HG03196 (cell line): ENCODE results near the gene PLEKHB1.

ENCODE experiments used
- ATAC-seq: cut with Tn5 transposase; IDR thresholded peaks from one replicate; pipeline ENCODE4 v1.9.1; 2021; ENCODE audit not compliant: unreplicated experiment

Gene PLEKHB1

GRCh38 chr11:73645972-73646631 is at the start of gene PLEKHB1:
Gene PLEKHB1 (plus strand): TSS chr11:73646581. CDS start chr11:73646609, 28 bp downstream.
- ATAC-seq = no peak

GRCh38 chr11:73597336-73597955 is 48.9 kb upstream of the PLEKHB1 start:
- no peak for ATAC-seq

GRCh38 chr11:73597956-73598718 is 48.2 kb upstream of the PLEKHB1 start, which contains the start of gene FAM168A:
Gene FAM168A (minus strand): TSS chr11:73598112. CDS start chr11:73468474, 129,638 bp downstream.
- ATAC-seq = peak; percentile 94

GRCh38 chr11:73598719-73599379 is 47.5 kb upstream of the PLEKHB1 start:
- no peak for ATAC-seq

DNA sequence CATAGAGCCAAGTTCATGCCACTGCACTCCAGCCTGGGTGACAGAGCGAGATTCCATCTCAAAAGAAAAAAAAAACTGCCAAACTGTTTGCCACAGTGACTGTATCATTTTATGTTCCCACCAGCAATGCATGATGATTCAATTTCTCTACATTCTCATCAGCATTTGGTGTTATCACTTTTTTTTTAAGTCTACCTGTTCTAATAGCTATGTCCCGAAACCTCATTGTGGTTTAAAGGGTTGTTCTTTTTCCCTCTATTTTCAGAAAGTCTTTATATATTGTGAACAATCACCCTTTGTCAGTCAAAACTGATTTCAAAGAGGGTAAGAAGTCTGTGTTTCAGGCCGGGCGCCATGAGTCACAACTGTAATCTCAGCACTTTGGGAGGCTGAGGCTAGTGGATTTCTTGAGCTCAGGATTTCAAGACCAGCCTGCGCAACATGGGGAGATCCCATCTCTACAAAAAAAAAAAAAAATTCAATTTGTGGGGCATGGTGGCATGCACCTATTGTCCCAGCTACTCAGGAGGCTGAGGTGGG is 33.7 kb upstream of the PLEKHB1 start:
- ATAC-seq = no peak

DNA sequence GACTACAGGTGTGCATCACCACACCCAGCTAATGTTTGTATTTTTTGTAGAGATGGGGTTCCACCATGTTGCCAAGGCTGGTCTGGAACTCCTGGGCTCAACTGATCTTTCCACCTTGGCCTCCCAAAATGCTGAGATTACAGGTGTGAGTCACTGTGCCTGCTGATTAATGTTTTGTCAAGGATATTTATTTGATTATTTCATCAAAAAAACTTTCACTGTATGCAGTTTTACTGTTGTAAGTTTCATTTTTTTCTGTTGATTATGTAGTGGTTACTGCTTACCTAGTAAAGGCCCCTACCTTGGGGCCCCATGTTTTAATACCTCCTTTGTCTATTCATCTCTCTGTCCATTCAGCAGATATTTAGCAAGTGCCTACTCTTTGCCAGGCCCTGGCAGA is 31.8 kb upstream of the PLEKHB1 start:
- no peak for ATAC-seq

DNA sequence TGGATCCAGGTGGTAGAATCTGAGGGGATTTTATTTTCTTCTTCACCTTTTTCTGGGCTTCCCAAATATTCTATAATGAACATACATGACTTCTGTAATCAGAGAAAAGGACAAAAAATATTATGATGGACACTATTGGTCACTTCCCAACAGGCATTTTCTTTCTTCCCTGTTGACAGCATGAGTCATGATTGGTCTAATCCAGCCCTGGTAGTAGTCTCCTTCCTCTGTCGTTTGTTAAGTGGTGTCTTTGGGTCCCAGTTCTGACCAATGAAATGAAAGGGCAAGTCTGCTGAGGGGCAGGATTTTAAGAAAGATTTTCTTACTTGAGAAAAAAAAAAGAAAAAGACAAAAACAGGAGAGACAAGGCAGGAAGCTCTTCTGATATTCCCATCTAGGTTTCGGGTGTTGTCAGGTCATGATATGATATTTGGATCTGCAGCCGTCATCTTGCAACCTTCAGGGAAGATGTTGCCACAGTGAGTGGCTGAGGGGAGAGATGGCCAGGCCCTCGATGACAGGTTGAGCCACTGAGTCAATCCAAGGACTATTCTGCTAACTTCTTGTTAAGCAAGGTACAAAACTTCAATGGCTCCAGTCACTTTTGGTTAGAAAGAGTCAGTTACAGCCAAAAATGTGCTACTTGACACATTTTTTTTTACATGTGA is 23.3 kb upstream of the PLEKHB1 start:
- no peak for ATAC-seq

DNA sequence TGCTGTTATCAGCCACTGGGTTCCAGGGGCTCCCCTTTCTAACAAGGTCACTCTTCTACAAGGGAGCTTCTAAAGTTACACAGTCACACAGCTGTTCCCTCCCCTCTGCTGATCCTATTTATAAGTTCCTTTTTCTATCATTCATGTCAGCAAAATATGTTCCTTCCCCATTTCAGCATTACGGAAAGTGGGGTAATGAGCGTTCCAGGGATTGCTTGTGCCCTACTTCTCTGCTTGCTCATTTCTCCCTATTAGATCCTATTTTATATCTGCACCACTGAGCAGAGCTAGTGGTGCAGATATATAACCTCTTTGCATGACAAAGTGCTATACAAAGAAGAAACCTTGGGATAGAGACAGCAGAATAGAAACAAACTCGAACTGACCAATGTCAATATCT is 22.7 kb upstream of the PLEKHB1 start:
- ATAC-seq = no peak

DNA sequence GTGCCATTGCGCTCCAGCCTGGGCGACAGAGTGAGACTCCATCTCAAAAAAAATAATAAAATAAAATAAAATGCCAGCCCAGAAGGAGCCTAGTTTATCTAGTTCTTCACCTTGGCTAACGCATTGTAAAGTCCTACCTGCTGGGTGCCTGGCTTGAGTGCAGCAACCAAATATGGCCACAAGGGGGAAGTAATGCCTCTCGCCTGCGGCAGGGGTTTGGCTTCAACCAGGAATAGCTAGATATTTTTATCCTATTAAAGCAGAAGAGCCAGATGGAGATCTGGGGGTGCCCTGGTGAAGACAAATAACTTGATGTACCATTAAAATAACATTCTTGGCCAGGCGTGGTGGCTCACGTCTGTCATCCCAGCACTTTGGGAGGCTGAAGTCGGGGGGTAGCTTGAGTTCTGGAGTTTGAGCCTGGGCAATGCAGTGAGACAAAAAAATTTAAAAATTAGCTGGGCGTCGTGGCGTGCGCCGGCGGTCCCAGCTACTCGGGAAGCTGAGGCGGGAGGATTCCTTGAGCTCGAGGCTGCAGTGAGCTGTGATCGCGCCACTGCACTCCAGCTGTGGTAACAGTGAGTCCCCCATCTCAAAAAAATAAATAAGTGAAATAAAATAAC is 20.6 kb upstream of the PLEKHB1 start:
- no peak for ATAC-seq

DNA sequence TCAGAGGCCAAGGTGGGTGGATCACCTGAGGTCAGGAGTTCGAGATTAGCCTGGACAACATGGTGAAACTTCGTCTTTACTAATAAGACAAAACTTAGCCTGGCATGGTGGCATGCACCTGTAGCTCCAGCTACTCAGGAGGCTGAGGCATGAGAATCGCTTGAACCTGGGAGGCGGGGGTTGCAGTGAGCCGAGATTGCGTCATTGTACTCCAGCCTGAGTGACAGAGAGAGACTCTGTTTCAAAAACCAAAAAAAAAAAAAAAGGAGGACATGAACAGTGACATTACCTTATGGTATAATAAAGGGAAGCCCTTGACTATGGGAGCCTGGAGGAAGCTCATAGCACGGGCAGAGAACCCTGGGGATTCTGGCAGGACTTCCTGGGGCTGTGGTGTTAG is 16.5 kb upstream of the PLEKHB1 start:
- no peak for ATAC-seq

DNA sequence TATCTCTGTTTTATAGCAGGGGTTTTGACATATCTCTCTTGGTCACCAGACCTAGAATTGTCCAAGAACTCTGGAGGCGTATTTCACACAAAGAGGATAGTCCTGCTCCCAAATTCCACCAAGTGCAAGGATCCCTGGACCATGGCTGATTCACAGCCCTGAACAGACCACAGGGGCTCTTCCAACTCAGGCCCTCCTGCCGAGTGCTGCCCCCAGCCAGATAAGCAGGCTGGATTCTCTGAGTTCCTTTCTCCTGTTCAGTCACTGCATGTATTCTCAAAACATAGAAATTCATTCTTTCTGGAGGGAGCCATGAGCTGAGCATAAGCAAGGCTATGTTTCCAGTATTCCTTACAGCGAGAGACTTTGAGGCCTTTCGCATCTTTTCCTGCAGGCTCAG is 13.4 kb upstream of the PLEKHB1 start:
- no peak for ATAC-seq

- ATAC-seq = no peak
These were observed 12.4 kb upstream of the PLEKHB1 start for GRCh38 chr11:73633999-73634398.

DNA sequence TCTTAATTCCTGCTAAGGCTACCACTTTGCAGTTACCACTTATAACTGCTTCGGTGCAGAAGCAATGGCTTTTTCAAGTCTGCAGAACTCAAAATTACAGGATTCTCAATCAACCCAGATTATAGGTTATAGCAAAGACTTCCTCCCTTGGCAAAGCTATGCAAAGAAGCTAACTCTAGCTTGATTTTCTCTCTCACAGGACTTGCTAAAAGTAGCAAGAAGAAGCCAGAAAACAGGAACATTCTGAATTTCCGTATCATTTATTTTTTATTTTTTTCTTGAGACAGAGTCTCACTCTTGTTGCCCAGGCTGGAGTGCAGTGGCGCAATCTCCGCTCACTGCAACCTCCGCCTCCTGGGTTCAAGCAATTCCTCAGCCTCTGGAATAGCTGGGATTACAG is 10.7 kb upstream of the PLEKHB1 start:
- no peak for ATAC-seq

DNA sequence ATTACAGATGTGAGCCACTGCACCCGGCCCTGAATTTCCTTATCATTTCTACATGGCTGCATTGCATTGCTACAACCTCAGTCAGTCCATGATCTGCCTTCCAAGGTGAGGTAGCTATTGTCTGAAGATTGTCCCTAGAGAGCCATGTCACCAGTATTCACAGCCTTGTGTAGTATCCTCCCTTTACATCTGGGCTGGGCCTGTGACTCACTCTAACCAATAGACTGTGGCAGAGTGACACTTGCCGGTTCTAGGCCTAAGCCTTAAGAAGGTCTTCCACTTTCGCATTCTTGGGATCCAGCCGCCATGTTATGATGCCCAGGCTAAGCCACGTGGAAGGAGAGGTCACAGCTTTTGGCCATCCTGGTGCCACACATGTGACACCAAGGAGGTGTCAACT is 10.1 kb upstream of the PLEKHB1 start:
- ATAC-seq = no peak

DNA sequence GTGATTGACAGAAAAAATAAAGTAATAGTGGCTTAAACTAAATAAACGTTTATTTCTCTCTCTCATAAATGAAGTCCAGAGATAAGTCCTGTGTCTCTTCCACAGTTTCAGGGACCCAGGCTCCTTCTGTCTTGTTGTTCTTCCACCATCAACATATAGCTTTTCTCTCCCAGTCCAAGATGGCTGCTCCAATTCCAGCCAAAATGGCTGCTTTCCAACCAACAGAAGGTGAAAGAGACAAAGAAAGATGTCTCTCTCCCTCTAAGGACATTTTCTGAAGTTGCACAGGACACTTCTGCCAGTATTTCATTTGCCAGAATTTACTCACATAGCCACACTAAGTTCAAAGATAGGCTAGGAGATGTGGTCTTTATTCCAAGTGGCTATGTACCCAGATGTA is 9.4 kb upstream of the PLEKHB1 start:
- no peak for ATAC-seq

GRCh38 chr11:73640592-73640991 is 5.8 kb upstream of the PLEKHB1 start:
- no peak for ATAC-seq

DNA sequence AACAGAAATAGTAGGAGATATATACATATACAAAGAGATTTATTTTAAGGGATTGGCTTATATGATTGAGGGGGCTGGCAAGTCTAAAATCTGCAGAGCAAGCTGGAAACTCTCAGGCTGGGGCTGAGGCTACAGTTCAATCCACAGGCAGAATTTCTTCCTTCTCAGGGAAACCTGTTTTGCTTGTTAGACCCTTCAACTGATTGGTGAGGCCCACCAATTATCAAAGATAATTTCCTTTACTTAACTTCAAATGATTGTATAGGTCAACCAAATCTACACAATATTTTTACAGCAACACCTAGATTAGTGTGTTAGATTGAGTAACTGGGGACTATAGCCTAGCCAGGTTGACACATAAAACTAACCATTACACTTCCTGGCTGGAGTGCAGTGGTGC is 4.7 kb upstream of the PLEKHB1 start:
- ATAC-seq = no peak

- ATAC-seq = no peak
These were observed 1.0 kb upstream of the PLEKHB1 start for GRCh38 chr11:73645121-73645969.

GRCh38 chr11:73647459-73648100 is 1.2 kb downstream of the PLEKHB1 start:
- ATAC-seq = peak; percentile 74
